ENCODE measurements around the gene SEMA6D.

SEMA6D gene

DNA sequence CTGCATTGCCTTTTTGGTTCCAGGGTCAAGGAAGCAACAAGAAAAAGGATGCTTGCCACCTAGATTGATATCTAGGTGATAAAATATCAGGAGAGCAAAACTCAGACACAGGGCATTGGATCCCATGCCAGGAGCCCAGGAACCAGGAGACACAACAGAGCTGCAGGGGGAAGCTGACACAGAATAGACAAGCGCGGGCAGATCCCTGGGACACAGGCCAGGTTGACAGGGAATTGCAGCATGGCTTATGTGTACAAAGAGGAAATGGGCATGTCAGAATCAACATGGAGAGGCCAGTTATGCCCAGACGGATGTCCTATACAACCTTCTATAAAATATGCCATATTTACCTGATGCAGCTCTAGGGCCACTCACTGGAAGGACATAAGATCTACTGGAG is 84.2 kb downstream of the SEMA6D start:
- no peak for TF ChIP-seq POLR2AphosphoS5 (IDR thresholded peaks at IDR 0.05; ENCODE audit: low read depth)
- no peak for TF ChIP-seq CTCF (IDR thresholded peaks at IDR 0.05; ENCODE audit: insufficient read depth, low read length)
- TF ChIP-seq GABPA (IDR thresholded peaks at IDR 0.05; ENCODE audit: low read depth) = no peak
- no peak for TF ChIP-seq SPI1 (IDR thresholded peaks at IDR 0.05; ENCODE audit: borderline replicate concordance, low read depth)
- TF ChIP-seq, protein P1, sequence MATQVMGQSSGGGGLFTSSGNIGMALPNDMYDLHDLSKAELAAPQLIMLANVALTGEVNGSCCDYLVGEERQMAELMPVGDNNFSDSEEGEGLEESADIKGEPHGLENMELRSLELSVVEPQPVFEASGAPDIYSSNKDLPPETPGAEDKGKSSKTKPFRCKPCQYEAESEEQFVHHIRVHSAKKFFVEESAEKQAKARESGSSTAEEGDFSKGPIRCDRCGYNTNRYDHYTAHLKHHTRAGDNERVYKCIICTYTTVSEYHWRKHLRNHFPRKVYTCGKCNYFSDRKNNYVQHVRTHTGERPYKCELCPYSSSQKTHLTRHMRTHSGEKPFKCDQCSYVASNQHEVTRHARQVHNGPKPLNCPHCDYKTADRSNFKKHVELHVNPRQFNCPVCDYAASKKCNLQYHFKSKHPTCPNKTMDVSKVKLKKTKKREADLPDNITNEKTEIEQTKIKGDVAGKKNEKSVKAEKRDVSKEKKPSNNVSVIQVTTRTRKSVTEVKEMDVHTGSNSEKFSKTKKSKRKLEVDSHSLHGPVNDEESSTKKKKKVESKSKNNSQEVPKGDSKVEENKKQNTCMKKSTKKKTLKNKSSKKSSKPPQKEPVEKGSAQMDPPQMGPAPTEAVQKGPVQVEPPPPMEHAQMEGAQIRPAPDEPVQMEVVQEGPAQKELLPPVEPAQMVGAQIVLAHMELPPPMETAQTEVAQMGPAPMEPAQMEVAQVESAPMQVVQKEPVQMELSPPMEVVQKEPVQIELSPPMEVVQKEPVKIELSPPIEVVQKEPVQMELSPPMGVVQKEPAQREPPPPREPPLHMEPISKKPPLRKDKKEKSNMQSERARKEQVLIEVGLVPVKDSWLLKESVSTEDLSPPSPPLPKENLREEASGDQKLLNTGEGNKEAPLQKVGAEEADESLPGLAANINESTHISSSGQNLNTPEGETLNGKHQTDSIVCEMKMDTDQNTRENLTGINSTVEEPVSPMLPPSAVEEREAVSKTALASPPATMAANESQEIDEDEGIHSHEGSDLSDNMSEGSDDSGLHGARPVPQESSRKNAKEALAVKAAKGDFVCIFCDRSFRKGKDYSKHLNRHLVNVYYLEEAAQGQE (IDR thresholded peaks at IDR 0.05; ENCODE audit: insufficient replicate concordance, low read depth) = no peak
- H3K27me3 ChIP-seq (ENCODE audit: insufficient read depth, poor library complexity, severe bottlenecking) = no peaks in the 10 kb centered on the region
- H3K27ac ChIP-seq (replicated peaks) = no peak overlapping the region
- DNase-seq (ENCODE audit: low read depth in 1 of 2, low spot score in 1 of 2) = no peak
- H3K4me3 ChIP-seq (replicated peaks; ENCODE audit: insufficient read depth, low read length) = no peak overlapping the region

- no peaks in the 10 kb centered on the region for H3K27me3 ChIP-seq (ENCODE audit: insufficient read depth, poor library complexity, severe bottlenecking)
- H3K4me3 ChIP-seq (replicated peaks; ENCODE audit: insufficient read depth, low read length) = no peak overlapping the region
- no peak overlapping the region for H3K27ac ChIP-seq (replicated peaks)
- no peak for DNase-seq (ENCODE audit: low read depth in 1 of 2, low spot score in 1 of 2)
- no peak for TF ChIP-seq GABPA (IDR thresholded peaks at IDR 0.05; ENCODE audit: low read depth)
- TF ChIP-seq POLR2AphosphoS5 (IDR thresholded peaks at IDR 0.05; ENCODE audit: low read depth) = no peak
- no peak for TF ChIP-seq CTCF (IDR thresholded peaks at IDR 0.05; ENCODE audit: insufficient read depth, low read length)
- TF ChIP-seq, protein P1 (IDR thresholded peaks at IDR 0.05; ENCODE audit: insufficient replicate concordance, low read depth) = no peak
- TF ChIP-seq SPI1 (IDR thresholded peaks at IDR 0.05; ENCODE audit: borderline replicate concordance, low read depth) = no peak
These were observed 84.9 kb downstream of the SEMA6D start for GRCh38 chr15:47802216-47802615.

DNA sequence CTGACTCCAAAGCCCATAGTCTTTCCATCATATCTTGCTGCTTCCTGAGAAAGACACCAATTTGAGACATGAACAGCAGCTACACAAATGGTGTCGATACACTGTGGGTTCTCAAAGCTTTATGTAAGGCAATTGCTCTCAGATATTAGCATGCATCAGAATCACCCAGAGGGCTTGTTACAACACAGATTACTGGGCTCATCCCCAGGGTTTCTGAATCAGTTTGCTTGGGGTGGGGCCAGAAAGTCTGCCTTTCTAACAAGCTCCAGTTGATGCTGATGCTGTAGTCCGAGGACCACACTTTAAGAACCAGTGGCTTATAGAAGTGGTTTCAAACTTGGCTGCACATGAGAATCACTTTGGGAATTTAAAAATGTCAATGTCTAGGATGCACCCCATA is 86.5 kb downstream of the SEMA6D start:
- no peak for DNase-seq (ENCODE audit: low read depth in 1 of 2, low spot score in 1 of 2)
- no peaks in the 10 kb centered on the region for H3K27me3 ChIP-seq (ENCODE audit: insufficient read depth, poor library complexity, severe bottlenecking)
- TF ChIP-seq, protein P1 (IDR thresholded peaks at IDR 0.05; ENCODE audit: insufficient replicate concordance, low read depth) = no peak
- no peak for TF ChIP-seq POLR2AphosphoS5 (IDR thresholded peaks at IDR 0.05; ENCODE audit: low read depth)
- TF ChIP-seq GABPA (IDR thresholded peaks at IDR 0.05; ENCODE audit: low read depth) = no peak
- no peak for TF ChIP-seq SPI1 (IDR thresholded peaks at IDR 0.05; ENCODE audit: borderline replicate concordance, low read depth)
- TF ChIP-seq CTCF (IDR thresholded peaks at IDR 0.05; ENCODE audit: insufficient read depth, low read length) = no peak
- no peak overlapping the region for H3K4me3 ChIP-seq (replicated peaks; ENCODE audit: insufficient read depth, low read length)
- no peak overlapping the region for H3K27ac ChIP-seq (replicated peaks)

All from HL-60 (cell line).